BJ (cell line): ENCODE data around the gene SLCO1A2. TPM values are rescaled to one million over a fixed set of nuclear protein-coding genes. Genes with fewer than 3 reads are reported as not detected.

ENCODE experiments used
- CTCF ChIA-PET: fragments of 350-600 bp; formaldehyde crosslinking; extraction: SDS; loops from one replicate; lab custom pipeline; 2021; ENCODE audit warnings: antibody characterized with exemption, inconsistent platforms; lab: Yijun Ruan, JAX
- POLR2A ChIA-PET: fragments of 300-600 bp; sonication (Branson Sonifier 250); formaldehyde crosslinking; extraction: SDS; loops from one replicate; lab custom pipeline; 2021; ENCODE audit warnings: antibody characterized with exemption; lab: Charles Lee
- DNase-seq: peaks from one replicate; pipeline ENCODE4 v3.0.0-alpha.2; 2011; ENCODE audit warnings: low read depth
- H3K27me3 ChIP-seq: 2 replicates; pipeline ENCODE4 v1.6.0; 2011; ENCODE audit warnings: low read length; ENCODE audit not compliant: control insufficient read depth, insufficient read depth
- H3K36me3 ChIP-seq: 2 replicates; pipeline ENCODE4 v1.5.1; 2011; ENCODE audit warnings: low read length; ENCODE audit not compliant: control insufficient read depth, insufficient read depth
- H3K4me3 ChIP-seq: 2 replicates; pipeline ENCODE4 v1.5.1; 2011; ENCODE audit warnings: low read depth, mild to moderate bottlenecking, control low read depth, low read length
- CTCF ChIP-seq: IDR thresholded peaks from 2 replicates; pipeline ENCODE4 v1.5.1; 2011; ENCODE audit warnings: low read depth, mild to moderate bottlenecking, control low read depth, inconsistent platforms, low read length, moderate library complexity; ENCODE audit not compliant: insufficient read depth
- polyA plus RNA-seq: library from polyadenylated mRNA; depleted of rRNA; stranded (reverse); fragments of >200 nt; gene quantifications from 2 replicates; pipeline ENCODE4 v1.2.3, GENCODE V29; 2011

The SLCO1A2 gene
- polyA plus RNA-seq, 1 experiment = not detected

DNA sequence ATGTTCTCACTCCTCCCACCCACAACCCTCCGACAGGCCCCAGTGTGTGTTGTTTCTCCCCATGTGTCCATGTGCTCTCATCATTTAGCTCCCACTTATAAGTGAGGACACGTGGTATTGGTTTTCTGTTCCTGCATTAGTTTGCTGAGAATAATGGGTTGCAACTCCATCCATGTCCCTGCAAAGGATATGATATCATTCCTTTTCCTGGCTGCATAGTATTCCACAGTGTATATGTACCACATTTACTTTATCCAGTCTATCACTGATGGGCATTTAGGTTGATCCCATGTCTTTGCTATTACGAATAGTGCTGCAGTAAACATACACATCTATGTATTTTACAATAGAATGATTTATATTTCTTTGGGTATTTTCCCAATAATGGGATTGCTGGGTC, 77.5 kb downstream of the SLCO1A2 start:
- H3K4me3 ChIP-seq = no peak overlapping the region
- no peaks in the 10 kb centered on the region for H3K36me3 ChIP-seq
- no peak for DNase-seq
- no peak for TF ChIP-seq CTCF
- ChIA-PET CTCF (no interaction called here), POLR2A (no interaction called here)
- no peaks in the 10 kb centered on the region for H3K27me3 ChIP-seq

- Histone ChIP-seq H3K27me3 (no peaks in the 10 kb centered on the region), H3K4me3 (no peak overlapping the region), H3K36me3 (no peaks in the 10 kb centered on the region)
- DNase-seq = no peak
- POLR2A ChIA-PET = no interaction called here
- CTCF ChIA-PET = interaction anchor here (0.5 kb wide), 1 partner anchor 783 kb away, joined by 3 read pairs; no protein-coding TSS in a partner anchor
- no peak for TF ChIP-seq CTCF
Observed at GRCh38 chr12:21252070-21252469, 82.6 kb downstream of the SLCO1A2 start.

DNA sequence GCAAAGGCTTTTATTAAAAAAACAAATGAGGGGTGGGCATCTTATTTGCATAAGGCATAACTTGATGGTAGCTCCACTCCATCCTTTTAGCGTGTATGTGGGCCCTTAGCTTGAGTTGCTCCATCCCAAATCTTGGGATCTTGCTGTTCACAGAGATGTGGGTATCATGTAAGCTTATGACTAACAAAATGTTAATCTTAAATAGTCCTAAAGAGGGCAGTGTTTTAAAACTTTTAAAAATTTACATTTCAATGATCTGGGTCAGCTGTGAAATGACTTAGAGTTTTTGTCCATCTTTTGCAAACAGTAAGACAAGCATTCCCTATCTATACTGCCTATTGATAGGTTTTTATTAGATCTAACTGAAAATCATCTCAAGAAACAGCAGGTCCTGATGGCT, 86.0 kb downstream of the SLCO1A2 start:
- CTCF ChIA-PET = interaction anchor here (0.8 to 1.0 kb wide), 2 partner anchors 20 to 432 kb away, joined by 3 to 4 read pairs; no protein-coding TSS in a partner anchor
- no peak for TF ChIP-seq CTCF

GRCh38 chr12:21239866-21240265, 94.9 kb downstream of the SLCO1A2 start:
- TF ChIP-seq CTCF = no peak
- no peaks in the 10 kb centered on the region for H3K36me3 ChIP-seq
- no peak for DNase-seq
- POLR2A ChIA-PET = no interaction called here
- CTCF ChIA-PET = no interaction called here
- no peak overlapping the region for H3K4me3 ChIP-seq
- no peaks in the 10 kb centered on the region for H3K27me3 ChIP-seq

More for the DNA sequence above, 86.0 kb downstream of the SLCO1A2 start:
- Histone ChIP-seq H3K27me3 (no peaks in the 10 kb centered on the region), H3K4me3 (no peak overlapping the region), H3K36me3 (no peaks in the 10 kb centered on the region)
- no peak for DNase-seq
- POLR2A ChIA-PET = no interaction called here

DNA sequence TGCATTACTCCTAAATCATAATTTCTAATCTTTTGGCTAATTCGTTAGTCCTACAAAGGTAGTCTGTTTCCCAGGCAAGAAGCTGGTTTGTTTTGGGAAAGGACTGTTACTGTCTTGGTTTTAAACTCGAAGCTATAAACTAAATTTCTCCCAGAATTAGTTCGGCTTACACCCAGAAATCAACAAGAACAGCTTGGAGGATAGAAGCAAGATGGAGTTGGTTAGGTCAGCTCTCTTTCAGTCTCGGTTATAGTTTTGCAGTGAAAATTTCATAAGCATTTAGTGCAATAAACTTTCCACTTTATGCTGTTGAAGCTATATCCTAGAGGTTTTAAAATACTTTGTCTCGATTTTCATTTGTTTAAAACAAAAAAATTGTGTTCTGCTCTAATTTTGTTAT, 100.3 kb downstream of the SLCO1A2 start:
- CTCF ChIA-PET = no interaction called here
- H3K36me3 ChIP-seq = no peaks in the 10 kb centered on the region
- TF ChIP-seq CTCF = no peak
- H3K4me3 ChIP-seq = no peak overlapping the region
- no peak for DNase-seq
- no peaks in the 10 kb centered on the region for H3K27me3 ChIP-seq
- POLR2A ChIA-PET = no interaction called here
